HuH-7.5 (cell line): ENCODE results near the gene ASXL2.
A peak's percentile ranks its signal among the peaks of the same experiment; 100 is the strongest.
"Not testable (repeated sequence)": the region's sequence is repeated elsewhere in the genome, so short reads cannot be mapped to it uniquely, and the experiment has no call there.

Experiments used
- DNase-seq: peaks from one replicate; pipeline ENCODE4 v3.0.0; 2011; ENCODE audit warnings: low spot score

Gene ASXL2

GRCh38 chr2:25735835-25736234 lies 142.5 kb downstream of the ASXL2 start:
- no peak for DNase-seq

GRCh38 chr2:25728559-25728958 lies 149.7 kb downstream of the ASXL2 start:
- DNase-seq = no peak

DNA sequence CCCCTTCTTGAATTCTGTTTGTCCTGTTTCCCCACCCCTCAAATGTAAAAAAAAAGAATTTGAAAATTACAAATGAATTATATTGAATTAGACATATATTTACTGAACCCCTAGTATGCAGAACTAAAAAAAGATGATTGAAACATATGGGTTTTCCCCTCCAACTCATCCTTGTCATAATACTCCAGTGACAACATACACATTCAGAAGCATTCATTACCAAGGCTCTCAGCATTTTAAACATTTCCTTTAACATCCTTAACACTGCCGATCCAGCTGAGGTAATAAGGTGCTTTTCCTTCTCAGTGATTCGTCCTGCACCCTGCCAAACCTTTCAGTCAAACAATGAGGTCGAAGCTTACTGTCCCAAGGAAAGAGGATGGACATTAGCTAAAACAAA lies 151.8 kb downstream of the ASXL2 start:
- DNase-seq = no peak

DNA sequence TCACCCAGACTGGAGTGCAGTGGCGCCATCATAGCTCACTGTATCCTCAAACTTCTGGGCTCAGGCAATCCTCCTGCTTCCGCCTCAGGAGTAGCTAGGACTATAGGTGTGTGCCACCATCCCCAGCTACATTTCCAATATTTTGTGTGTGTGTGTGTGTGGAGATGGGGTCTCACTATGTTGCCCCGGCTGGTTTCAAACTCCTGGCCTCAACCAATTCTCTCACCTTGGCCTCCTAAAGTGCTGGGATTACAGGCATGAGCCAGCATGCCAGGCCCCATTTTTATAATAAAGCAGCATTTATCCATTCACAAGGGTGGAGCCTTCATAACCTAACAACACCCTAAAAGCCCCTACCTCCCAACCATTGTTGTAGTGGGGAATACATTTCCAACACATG lies 152.4 kb downstream of the ASXL2 start:
- DNase-seq = no peak

- DNase-seq = no peak
These were observed 153.5 kb downstream of the ASXL2 start for GRCh38 chr2:25724756-25725155.

DNA sequence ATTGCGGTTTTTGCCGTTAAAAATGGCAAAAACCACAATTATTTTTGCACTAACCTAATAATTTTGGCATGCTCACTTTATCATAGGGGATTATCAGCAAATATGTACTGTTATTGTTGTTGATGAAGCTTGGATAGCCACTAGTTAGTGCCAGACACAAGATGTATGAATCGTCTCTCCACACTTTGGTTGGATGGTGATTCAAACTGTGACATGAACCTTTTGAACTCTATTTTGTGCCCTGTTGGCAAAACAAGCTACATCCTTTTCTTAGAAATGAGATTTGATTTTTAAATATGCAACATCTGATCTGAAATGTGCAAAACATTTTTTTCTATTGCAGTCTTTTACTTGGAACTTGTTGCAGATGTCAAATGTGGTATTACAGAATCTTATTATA lies 156.1 kb downstream of the ASXL2 start:
- no peak for DNase-seq

- no peak for DNase-seq
These were observed 157.7 kb downstream of the ASXL2 start for GRCh38 chr2:25720575-25720974.

DNA sequence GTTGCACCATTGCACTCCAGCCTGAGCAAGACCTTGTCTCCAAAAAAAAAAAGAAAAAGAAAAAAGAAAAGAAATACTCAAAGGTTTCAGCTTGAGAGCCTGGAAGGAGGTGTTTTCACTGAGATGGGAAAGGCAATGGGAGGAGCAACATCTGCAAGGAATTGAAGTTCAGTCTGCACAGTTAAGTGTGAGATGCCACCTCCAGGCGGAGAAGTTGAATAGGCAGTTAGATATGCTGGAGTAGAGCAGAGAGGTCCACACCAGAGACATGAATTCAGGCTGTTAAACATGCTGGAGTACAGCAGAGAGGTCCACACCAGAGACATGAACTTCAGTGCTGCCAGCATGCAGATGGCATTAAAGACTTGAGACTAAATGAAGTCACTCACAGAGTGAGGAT lies 163.5 kb downstream of the ASXL2 start:
- peak; percentile 23 for DNase-seq

- no peak for DNase-seq
These were observed 165.8 kb downstream of the ASXL2 start for GRCh38 chr2:25712455-25712854.

DNA sequence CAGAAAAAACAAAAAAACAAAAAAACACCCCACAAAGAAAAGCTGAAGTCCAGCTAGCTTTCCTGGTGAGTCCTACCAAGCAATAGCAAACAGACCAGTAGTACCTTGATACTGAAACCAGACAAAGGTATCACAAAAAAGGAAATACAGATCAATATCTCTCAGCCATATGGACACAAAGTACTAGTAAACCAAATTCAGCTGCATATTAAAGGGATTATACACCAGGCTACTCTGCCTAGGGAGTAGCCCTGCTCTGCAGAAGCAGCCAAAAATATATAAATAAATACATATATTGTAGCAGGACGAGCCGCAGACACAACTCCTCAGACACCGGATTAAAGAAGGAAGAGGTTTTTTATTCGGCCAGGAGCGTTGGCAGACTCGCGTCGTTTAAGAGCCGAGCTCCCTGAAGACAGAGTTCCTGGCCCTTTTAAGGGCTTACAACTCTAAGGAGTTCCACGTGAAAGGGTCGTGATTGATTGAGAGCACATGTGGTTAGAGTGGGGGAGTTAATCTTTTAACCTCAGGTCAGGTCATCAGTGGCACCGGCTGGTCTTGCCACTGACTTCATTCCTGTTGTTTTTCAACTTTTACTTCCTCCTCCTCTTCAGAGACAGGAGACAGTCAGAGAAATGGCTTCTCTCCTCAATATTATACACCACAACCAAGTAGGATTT lies 166.5 kb downstream of the ASXL2 start:
- no peak for DNase-seq

- DNase-seq = no peak
These were observed 167.5 kb downstream of the ASXL2 start for GRCh38 chr2:25710750-25711149.

- no peak for DNase-seq
These were observed 168.9 kb downstream of the ASXL2 start for GRCh38 chr2:25709349-25709748.

DNA sequence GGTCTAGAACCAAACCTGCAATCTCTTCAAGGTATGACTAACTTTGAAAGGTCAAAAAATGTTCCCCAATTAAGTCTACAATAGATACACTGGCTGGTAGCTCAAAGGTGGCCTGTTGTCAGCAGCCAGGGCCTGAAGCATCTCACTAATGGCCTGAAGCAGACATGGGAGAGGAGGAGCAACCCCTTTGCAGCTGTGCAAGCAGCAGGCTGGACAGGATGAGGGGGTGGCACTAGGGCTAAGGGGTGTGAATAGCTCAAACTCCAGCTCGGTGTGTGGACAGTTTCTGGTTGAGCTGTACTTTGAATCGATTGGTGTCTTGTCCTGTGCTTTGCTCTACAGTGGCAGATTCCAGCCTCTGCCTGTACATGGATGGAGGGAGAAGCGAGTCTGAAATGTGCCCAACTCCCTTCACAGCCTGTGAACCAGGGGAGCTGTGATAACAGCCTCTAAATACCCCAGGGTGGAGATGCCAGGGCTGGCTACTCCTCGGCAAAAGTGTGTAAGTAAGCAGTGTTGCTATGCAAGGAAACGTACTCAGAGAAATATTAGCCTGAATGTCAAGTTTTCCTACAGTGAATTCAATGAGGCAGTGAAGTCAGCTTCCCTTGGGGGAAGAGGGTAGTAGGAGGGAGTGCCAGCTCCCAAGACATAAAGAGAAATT lies 170.2 kb downstream of the ASXL2 start:
- no peak for DNase-seq

DNA sequence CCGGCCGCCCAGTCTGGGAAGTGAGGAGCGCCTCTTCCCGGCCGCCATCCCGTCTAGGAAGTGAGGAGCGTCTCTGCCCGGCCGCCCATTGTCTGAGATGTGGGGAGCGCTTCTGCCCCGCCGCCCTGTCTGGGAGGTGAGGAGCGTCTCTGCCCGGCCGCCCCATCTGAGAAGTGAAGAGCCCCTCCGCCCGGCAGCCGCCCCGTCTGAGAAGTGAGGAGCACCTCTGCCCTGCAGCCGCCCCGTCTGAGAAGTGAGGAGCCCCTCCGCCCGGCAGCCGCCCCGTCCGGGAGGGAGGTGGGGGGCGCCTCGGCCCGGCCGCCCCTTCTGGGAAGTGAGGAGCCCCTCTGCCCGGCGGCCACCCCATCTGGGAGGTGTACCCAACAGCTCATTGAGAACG lies 172.7 kb downstream of the ASXL2 start:
- not testable (repeated sequence) for DNase-seq

GRCh38 chr2:25701801-25702200 lies 176.5 kb downstream of the ASXL2 start:
- DNase-seq = no peak

DNA sequence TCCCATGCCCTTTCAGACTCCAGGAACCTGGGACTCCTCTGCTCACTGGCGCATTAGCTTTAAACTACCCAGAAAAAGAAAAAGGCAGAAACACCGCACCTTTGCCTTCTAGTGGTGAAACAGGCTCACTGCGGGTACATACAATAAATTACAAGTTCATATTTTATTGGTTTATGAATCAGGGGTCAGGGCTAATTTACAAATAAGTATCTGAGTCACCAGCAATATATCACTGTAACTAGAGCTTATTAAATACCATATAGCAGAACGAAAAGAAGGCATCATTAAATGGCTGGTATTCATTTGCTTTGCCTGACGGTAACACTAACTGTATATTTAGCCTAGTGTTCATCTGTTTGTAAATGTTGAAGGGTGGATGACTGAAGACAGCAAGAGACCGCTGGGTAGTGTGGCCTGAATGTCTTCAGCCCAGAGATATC lies 178.0 kb downstream of the ASXL2 start:
- DNase-seq = peak; percentile 26

- DNase-seq = no peak
These were observed 179.1 kb downstream of the ASXL2 start for GRCh38 chr2:25699216-25699615.

GRCh38 chr2:25698752-25699151 lies 179.5 kb downstream of the ASXL2 start:
- DNase-seq = no peak

- no peak for DNase-seq
These were observed 180.5 kb downstream of the ASXL2 start for GRCh38 chr2:25697559-25698341.

GRCh38 chr2:25692737-25693445 lies 185.4 kb downstream of the ASXL2 start:
- no peak for DNase-seq

GRCh38 chr2:25692143-25692542 lies 186.1 kb downstream of the ASXL2 start:
- DNase-seq = no peak

DNA sequence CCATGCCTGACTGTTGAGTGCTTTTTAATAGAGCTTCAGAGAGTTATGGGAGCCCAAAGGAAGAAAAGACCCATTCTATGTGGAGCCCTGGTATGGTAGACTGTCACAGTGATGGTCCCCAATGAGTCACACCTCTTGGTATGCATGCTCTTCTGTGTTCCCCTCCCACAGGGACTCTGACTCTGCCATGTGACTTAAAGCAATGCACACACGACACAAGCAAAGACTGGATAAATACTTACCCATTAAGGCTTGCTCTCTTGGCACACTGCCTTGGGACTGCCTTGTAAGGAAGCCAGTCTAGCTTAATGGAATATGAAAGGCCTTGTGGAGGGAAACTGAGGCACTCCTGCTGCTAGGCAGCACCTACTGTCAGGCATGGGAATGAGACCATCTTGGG lies 188.2 kb downstream of the ASXL2 start:
- DNase-seq = no peak

DNA sequence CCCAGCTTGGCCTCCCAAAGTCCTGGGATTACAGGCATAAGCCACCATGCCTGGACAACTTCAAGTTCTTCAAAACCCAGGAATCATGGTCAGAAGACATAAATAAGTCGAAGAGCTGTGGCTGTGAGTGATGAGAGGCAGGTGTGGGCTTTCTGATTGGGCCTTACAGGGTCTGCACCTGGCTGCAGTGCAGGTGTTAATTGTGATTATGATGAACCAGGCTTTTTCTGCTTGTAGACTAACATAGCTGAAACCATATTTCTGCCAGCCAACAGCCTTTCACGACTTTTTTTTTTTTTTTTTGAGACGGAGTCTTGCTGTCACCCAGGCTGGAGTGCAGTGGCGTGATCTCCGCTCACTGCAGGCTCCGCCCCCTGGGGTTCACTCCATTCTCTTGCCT lies 190.1 kb downstream of the ASXL2 start:
- no peak for DNase-seq
